Skin epidermis (tissue), 12 donors: ENCODE results near the gene PHETA1.
A peak's percentile ranks its signal among the peaks of the same experiment; 100 is the strongest.
"Not testable (repeated sequence)": the region's sequence is repeated elsewhere in the genome, so short reads cannot be mapped to it uniquely, and the experiment has no call there.

Experiments
- H3K27ac ChIP-seq, 21 experiments: fragments of 200-600 bp; sonication (generic) in 11 of 21; one replicate each; pipeline ENCODE4 v1.5.0; 2020; ENCODE audit warnings: mild to moderate bottlenecking in 3 of 21, inconsistent platforms in 2 of 21, moderate library complexity in 2 of 21
- H3K4me3 ChIP-seq, 7 experiments: fragments of 200-600 bp; sonication (generic) in 2 of 7; one replicate each; pipeline ENCODE4 v1.5.0; 2020; ENCODE audit warnings: inconsistent platforms in 2 of 7, mild to moderate bottlenecking in 2 of 7, moderate library complexity in 1 of 7

Gene PHETA1

DNA sequence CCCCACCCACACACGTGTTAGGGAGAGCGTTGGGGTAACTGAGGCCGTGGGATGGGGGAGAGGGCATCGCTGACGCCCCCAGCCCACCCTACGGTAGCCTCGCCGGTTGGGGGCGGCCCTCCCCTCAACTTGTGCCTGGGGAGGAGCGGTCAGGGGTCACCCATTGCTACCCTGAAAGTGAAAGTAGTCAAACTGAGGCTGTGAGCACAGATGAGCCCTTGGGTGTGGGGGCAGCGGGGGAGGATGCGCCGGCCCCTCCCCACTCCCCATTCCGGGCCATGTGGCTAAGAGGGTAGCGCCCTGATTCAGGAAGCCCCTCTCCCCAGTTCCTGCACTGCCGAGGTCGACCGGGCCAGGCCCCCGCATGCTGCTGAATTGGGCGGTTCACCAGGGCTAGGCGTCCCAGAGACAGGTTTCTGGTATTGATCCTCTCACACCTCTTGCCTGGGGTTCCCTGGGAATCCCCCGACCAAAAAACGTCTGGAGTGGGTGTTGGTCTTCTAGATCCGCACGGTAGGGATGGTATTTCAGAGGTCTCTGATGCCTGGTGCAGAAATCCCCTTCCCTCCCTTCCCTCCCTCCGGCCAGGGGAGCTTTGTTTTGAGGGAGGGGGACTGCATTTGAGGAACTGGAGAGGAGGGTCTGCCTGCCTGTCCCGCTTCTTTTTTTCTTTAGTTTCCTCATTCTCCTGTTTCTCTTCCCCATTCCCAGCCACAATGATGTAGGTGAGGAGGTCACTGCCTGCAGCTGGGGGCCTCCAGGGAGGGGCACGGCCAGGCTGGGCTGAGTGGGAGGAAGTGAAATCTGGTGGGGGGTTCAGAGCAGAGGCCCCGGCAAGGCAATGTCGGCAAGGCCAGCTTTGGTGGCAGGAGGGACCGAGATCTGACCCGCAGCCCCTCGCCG lies 37.8 kb upstream of the PHETA1 start:
- Histone ChIP-seq H3K27ac (peak overlapping the region; percentile 72 to 96 (median 91)), H3K4me3 (peak overlapping the region; percentile 64 to 92 (median 76))

DNA sequence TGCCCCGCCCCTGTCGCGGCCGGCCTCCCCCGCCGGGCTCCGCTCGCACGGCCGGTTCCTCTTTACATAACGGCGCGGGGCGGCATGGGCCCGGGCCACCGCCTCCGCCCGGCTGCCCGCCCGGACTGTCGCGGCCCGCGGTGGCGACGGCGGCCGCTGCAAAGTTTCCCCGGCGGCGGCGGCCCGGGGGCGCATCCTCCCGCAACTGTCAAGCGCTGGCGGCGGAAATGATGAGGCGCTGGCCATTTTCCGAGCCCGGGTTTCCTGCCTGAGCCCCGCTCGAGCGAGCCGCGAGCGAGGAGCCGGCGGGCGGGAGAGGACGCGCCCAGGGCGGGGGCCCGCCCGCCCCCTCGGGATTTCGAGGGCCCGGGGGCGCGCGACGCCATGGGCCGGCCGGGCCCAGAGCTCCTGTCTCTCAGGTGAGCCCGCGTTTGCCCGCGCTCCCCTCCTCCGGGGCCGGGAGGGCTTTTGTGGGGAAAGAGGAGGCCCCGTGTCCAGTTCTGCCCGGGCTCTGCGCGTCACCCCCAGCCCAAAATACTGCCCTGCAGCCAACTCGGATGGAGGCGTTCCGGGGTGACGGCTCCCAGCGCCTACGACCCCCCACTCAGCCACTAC lies 37.1 kb upstream of the PHETA1 start, which contains the start of gene SH2B3:
TSS of gene SH2B3 (plus strand) at position 65 of the 615 bp plus-strand sequence. CDS start 12,223 bp downstream, outside the sequence.
- Histone ChIP-seq H3K27ac (peak within 1 kb of the TSS; percentile 72 to 96 (median 91)), H3K4me3 (peak within 1 kb of the TSS; percentile 64 to 92 (median 76))

DNA sequence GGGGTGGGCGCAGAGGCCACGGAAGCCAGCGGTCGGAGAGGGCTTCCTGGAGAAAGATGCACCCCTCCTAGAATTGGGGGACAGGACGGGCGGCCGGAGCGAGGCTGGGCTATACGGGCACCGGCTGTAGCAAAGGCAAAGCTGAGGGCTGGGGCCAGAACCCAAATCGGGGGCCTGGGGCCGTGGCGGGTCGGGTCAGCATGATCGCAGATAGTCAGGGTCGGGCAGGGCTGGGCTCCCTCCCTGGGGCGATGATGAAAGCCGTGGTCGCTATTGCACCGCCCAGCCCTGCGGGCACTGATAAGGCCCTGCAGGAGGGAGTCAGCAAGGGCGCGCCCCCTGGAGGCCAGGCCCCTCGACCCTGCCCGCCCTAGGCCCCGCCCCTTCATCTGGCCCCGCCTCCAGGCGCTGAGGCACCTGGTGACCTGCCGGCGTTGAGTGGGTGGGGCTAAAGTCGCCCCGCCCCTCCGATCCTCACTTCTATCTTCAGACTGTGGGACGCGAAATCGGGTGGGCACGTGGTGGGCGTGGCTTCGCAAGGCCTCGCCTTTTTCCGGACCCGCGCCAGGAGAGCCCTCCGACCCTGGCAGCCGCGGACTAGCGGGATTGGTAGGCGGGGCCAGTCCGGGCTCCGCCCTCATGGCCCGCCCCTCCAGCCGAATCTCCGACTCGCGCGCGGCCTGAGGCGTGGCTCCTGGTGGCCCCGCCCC lies 36.4 kb upstream of the PHETA1 start:
- peak overlapping the region in 20 of 21 experiments; percentile 35 to 96 (median 91) for H3K27ac ChIP-seq
- peak overlapping the region; percentile 64 to 92 (median 76) for H3K4me3 ChIP-seq

DNA sequence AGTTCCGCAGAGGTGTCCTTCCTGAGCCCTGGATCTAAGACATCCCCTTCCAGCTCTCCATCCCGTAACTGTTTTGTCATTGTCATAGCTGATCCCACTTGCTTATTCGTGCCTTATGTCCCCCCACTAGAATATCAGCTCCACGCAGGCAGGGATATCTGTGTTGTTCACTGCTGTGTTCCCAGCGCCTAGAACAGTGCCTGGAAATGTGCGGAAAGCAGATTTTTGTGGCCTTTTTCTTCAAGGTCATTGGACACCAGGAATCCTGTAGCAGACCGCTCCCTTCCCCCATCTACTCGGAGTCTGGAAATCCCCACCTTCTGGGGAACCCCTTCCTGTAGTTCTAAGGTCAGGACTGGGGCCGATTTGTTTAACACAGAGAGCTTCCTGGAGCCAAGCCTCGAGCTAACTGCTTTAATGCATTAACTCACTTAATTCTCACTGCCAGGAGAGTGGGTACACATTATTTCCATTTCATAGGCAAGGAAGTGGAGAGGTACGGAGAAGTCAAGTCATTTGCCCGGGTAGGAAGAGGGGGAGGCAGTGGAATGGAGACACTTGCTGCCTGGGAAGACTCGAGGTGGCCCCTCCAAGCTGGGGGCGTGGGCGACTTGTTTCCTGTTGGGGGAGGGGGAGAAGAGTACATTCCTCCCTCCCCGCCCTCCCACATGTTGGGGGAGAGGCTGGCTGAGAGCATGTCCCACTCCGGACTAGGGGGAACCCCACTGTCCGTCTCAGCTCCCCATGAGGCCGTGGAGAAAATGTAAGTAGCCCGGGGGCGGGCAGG lies 35.7 kb upstream of the PHETA1 start:
- Histone ChIP-seq H3K4me3 (peak overlapping the region; percentile 64 to 92 (median 76)), H3K27ac (peak overlapping the region in 20 of 21 experiments; percentile 35 to 96 (median 90))

DNA sequence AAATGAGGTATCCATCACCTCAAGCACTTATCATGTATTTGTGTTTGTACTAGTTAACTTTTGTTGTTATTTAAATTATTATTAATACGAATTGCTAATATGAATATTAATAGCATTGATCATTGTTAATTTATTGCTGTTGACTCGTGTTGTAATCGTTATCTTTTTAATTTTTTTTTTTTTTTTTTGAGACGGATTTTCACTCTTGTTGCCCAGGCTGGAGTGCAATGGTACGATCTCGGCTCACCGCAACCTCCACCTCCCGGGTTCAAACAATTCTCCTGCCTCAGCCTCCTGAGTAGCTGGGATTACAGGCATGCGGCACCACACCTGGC lies 33.6 kb upstream of the PHETA1 start:
- peak overlapping the region in 15 of 21 experiments; percentile 4 to 91 (median 70) for H3K27ac ChIP-seq

DNA sequence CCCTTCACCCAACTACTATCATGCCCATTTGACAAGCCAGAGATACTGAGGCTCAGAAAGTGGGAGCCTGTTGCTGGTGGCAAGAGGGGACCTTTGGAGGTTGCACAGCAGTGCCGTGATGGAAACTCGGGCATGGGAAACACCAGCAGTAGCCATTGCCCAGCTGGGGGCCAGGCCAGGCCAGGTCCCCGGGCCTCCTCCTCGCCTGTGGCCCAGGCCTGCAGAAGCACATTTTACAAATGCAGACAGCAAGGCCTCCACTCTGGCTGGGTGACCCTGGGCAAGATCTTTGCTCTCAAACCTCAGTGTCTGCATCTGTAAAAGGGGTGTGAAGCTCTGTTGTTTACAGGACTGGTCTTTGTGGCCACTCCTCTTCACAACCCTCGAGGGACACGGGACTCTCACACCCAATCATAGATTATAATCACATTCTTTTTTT lies 32.3 kb upstream of the PHETA1 start:
- H3K27ac ChIP-seq = no peak overlapping the region
- no peak overlapping the region for H3K4me3 ChIP-seq

More for the DNA sequence above, 33.6 kb upstream of the PHETA1 start:
- H3K4me3 ChIP-seq = not testable (repeated sequence)

DNA sequence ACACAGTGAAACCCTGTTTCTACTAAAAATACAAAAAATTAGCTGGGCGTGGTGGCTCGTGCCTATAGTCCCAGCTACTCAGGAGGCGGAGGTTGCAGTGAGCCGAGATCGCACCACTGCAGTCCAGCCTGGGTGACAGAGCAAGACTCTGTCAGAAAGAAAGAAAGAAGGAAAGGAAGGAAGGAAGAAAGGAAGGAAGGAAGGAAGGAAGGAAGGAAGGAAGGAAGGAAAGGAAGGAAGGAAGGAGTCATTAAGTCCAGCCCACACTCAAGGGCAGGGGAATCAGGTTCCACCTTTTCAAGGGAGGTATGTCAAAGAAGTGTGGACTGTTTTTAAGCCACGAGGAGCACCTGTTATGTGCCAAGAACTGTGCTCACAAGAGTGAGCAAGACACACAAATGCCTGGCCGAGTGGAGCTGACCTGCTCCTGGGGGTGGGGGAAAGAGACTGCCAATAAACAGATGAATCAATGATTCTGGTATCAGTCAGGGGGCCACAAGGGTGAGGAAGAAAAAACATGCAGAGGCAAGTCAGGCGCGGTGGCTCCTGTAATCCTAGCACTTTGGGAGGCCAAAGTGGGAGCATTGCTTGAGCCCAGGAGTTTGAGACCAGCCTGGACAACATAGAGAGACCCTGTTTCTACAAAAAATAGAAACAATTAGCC lies 31.0 kb upstream of the PHETA1 start:
- H3K27ac ChIP-seq = peak overlapping the region in 4 of 21 experiments; percentile 1 to 72 (median 26)
- H3K4me3 ChIP-seq = not testable (repeated sequence)

DNA sequence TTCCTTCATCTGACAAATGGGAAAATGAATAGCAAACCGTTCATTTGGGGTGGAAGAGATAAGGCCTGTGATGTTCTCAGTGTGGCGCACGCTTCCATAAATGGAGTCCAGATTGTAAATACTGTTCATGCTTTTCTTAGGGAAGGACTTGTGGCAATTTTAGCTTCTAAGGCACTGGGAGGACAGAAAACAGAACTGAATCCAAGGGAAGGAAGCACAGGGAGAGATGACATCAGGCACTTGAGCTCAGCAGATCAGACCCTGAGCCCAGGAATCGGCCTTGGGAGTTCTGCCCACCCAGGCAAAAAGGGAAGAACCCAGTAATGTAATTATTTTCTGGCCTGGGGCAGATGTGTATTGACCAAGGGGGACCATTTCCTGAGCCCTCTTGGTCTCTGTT lies 29.6 kb upstream of the PHETA1 start:
- Histone ChIP-seq H3K27ac (peak overlapping the region in 9 of 21 experiments; percentile 1 to 72 (median 38)), H3K4me3 (no peak overlapping the region)

DNA sequence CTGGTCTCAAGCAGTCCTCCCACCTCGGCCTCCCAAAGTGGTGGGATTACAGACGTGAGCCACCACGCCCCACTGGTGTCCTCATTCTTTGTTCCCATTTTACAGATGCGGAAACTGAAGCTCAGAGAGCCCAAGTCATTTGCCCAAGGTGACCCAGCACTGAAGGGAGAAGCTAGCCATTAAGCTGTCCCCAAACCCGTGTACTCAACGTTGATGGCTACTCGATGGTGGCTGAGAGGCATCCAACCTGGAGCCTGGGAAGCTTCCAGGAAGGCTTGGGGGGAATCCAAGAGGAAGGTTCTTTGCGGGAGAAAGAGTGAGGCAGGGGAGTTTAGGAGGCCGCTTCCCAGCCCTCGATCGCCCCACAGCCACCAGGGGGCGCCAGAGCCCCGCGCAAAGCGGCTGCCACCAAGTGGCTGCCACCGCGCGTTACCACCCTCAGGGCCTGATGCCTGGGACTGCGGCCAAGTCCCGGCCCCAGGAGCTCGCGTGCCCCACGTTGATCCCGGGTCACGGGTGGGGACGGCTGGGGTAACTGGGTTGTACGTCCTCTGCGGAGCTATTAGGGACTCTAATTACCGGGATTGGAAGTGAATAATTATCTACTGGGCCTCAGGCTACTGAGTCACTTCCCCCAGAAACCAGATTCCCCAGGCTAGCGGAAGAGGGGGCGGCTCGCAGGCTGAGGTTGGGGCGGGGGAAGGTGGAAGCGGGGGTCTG lies 28.0 kb upstream of the PHETA1 start:
- peak overlapping the region in 16 of 21 experiments; percentile 8 to 72 (median 45) for H3K27ac ChIP-seq
- peak overlapping the region in 5 of 7 experiments; percentile 4 to 7 (median 6) for H3K4me3 ChIP-seq

DNA sequence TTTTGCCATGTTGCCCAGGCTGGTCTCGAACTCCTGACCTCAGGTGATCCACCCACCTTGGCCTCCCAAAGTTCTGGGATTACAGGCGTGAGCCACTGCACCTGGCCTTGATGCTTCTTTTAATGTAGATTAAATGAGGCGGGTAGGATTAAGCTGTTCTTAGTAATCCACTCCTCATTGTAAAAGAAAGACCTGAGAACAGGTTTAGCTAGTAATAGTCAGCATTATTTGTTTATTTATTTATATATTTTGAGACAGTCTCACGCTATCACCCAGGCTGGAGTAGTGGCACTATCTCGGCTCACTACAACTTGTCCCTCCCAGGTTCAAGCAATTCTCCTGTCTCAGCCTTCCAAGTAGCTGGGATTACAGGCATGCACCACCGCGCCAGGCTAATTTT lies 27.4 kb upstream of the PHETA1 start:
- peak overlapping the region in 9 of 21 experiments; percentile 13 to 72 (median 53) for H3K27ac ChIP-seq
- H3K4me3 ChIP-seq = not testable (repeated sequence)

DNA sequence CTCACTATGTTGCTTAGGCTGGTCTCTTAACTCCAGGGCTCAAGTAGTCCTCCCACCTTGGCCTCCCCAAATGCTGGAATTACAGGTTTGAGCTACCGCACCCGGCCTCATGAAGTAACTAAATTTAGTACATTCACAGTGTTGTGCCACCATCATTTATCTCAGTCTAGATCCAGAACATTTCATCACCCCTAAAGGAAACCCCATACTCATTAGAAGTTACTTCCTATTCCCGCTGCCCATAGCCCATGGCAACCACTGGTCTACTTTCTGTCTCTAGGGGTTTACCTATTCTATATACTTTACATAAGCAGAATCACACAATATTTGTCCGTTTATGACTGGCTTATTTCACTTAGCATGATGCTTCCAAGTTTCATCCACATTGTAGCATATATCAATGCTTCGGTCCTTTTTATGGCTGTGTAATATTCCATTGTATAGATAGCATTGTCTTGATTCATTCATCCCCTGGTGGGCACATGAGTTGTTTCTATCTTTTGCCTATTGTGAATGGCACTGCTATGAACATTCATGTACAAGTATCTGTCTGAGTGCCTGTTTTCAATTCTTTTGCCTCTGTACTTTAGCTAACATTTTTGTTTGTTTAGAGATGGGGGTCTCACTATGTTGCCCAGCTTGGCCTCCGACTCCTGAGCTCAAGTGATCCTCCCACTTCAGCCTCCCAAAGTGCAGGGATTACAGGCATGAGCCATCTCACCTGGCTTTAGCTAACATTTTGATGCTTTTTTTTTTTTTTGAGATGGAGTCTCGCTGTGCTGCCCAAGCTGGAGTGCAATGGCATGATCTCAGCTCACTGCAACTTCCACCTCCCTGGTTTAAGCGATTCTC lies 26.7 kb upstream of the PHETA1 start:
- no peak overlapping the region for H3K27ac ChIP-seq
- H3K4me3 ChIP-seq = no peak overlapping the region

DNA sequence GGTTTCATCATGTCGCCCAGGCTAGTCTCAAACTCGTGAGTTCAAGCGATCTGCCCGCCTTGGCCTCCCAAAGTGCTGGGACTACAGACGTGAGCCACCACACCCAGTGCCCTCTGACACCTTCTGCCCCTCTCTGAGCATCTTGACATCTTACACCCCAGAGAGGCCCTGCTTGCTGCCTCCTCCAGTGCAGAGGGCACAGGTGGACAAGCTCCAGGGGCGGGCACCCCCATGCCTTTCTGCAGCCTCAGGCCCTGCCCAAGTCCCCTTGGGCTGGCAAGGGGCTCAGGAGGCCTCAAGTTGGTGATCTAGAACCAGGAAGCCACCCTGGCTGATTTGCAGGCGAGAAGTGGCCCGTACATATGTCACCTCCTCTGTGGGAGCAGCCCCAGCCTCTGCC lies 25.6 kb upstream of the PHETA1 start:
- no peak overlapping the region for H3K27ac ChIP-seq
- H3K4me3 ChIP-seq = no peak overlapping the region

DNA sequence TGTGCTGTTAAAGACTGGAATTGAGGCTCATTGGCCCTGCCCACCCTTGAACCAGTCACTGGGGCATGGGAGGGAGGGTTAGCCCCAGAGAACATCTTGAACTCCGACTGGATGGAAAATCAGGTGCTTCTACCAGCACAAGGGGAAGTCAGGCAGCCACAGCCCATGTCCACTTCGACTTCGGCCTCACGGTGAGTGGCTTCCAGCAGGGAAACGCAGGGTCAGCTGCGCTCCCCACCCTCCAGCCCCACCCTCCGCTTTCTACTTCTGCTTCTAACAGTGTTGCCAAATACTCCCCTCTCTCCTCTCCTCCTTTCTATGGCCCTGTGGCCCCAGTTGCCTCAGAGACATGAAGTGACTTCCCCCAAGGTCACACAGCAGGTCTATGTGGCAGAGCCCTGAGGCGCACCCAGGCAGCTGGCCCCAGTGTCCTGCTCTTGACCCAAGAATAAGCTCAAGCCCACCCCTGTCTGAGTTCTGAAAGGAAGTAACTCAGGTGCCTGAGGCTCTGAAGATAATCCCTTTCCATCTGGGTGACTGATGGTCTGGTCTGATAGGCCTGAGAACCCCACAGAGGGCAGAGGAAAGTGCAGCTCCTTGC lies 24.9 kb upstream of the PHETA1 start:
- no peak overlapping the region for H3K4me3 ChIP-seq
- H3K27ac ChIP-seq = no peak overlapping the region

DNA sequence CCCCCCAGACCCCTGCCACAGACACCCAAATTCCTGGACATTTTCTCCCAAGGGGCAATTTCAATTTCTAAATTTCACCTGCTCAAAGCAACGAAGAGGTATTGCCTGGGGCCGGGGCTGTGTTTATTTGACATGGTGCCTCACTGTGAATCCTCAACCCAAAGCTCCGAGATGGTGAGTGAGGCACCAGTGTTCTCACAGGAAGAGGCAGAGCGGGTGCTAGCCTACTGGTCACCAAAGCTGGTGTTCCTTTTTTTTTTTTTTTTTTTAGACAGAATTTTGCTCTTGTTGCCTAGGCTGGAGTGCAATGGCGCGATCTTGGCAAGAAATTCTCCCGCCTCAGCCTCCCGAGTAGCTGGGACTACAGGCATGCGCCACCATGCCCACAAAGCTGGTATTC lies 22.0 kb upstream of the PHETA1 start:
- no peak overlapping the region for H3K4me3 ChIP-seq
- peak overlapping the region in 1 of 21 experiments; percentile 29 for H3K27ac ChIP-seq

DNA sequence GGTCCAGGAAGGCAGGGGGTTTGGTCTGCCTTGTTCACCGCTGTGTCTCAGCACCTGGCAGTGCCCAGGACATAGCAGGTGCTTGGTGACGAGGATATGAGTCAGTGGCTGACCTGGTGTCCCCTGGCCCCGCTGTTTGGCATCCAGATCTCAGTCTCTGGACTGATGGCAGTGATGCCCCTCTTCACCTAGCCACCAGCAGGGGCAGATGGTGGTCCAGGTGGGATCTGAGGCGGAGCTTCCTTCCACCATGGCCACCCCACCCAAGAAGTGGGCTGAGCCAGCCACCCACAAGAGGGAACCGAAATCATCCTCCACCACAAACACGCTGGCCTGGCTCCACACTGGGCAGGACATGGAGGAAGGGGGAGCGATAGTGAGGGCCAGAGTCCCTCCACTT lies 20.7 kb upstream of the PHETA1 start:
- Histone ChIP-seq H3K4me3 (no peak overlapping the region), H3K27ac (no peak overlapping the region)

DNA sequence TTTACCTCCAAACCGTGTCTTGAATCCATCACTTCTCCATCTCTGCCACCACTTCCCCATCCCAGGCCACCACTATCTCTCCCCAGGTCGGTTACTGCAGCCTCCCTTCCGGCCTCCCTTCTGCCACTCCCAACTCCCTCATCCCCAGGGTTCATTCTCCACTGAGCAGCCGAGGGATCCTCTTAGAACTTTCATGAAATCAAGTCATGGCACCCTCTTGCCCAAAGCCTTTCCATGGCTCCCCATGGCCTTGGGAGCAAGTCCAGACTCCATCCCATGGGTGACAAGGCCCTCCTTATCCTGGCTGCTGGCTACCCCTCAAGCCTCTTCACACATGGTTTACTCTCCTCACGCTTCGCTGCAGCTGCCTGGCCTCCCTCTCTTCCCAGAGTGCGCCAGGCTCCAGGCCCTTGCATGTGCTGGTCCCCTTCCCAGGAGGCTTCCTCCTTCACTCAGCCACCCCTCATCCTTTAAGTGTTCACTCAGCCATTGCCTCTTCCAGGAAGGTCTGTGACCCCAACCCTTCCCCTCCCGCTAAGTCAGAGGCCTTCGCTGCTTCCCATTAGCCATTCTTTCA lies 18.9 kb upstream of the PHETA1 start:
- no peak overlapping the region for H3K4me3 ChIP-seq
- H3K27ac ChIP-seq = no peak overlapping the region

DNA sequence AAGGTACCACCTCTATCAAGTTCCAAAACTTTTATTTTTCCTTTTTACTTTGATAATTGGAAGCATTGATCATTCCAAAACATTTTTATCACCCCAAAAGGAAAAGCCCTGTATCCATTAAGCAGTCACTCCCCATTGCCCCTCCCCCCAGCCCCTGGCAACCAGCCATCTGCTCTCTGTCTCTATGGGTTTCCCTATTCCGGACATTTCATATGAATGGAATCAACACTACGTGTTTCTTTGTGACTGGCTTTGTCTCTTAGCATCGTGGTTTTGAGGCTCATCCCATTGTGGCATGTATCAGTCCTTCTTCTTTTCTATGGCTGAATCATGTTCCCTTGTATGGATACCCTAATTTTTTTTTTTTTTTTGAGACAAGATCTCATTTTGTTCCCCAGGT lies 18.0 kb upstream of the PHETA1 start:
- Histone ChIP-seq H3K4me3 (no peak overlapping the region), H3K27ac (no peak overlapping the region)
